GM12878 (cell line): ENCODE results near the gene MAST3. TPM values are rescaled to one million over a fixed set of nuclear protein-coding genes. Genes with fewer than 3 reads are reported as not detected.

ENCODE experiments used
- ATAC-seq: fragments of 200-7000 bp; cut with Tn5 transposase; 3 replicates; pipeline ENCODE4 v1.9.1; 2020; ENCODE audit warnings: mild to moderate bottlenecking, moderate library complexity
- BruUV-seq: library from RNA; stranded (reverse); fragments of 400-500 nt; replicated peaks from 2 replicates; lab custom pipeline; 2021; lab: Mats Ljungman, UMichigan
- CTCF ChIA-PET: fragments of 300-600 bp; sonication (Branson Sonifier 250); formaldehyde crosslinking; extraction: SDS; loops from one replicate; lab custom pipeline; 2021; ENCODE audit warnings: inconsistent platforms; lab: Yijun Ruan, JAX
- POLR2A ChIA-PET: fragments of 350-600 bp; formaldehyde crosslinking; extraction: SDS; loops from one replicate; lab custom pipeline; 2021; ENCODE audit warnings: inconsistent platforms; lab: Charles Lee
- RAD21 ChIA-PET: fragments of 300-600 bp; sonication (Branson Sonifier 250); formaldehyde crosslinking; loops from one replicate; lab custom pipeline; 2023; ENCODE audit warnings: antibody characterized with exemption; ENCODE audit not compliant: unreplicated experiment; lab: Charles Lee
- SMC1A ChIA-PET: fragments of 300-600 bp; sonication (Branson Sonifier 250); formaldehyde crosslinking; loops from one replicate; lab custom pipeline; 2023; ENCODE audit not compliant: unreplicated experiment, uncharacterized antibody; lab: Charles Lee
- DNase-seq: peaks from one replicate; pipeline ENCODE4 v3.0.0-alpha.2; 2011; ENCODE audit warnings: low read depth, low spot score
- FAIRE-seq: peaks from 3 replicates; lab custom pipeline; 2011; peaks lifted over from hg19 to GRCh38; lab: Jason Lieb, UNC
- H2AFZ ChIP-seq: 2 replicates; pipeline ENCODE4 v1.6.0; 2011; ENCODE audit warnings: low read depth, low read length, control low read depth; ENCODE audit not compliant: control insufficient read depth
- H3K27ac ChIP-seq: 2 replicates; pipeline ENCODE4 v1.5.1; 2011; ENCODE audit warnings: control low read depth; ENCODE audit not compliant: control insufficient read depth, insufficient read depth
- H3K27me3 ChIP-seq, 2 experiments: replicated peaks in 1 of 2; 2 replicates each; pipeline versions ENCODE4 v1.6.0 to v1.6.1; 2011; ENCODE audit warnings: low read length in 1 of 2; ENCODE audit not compliant: control insufficient read depth in 2 of 2, insufficient read depth in 2 of 2
- H3K36me3 ChIP-seq, 2 experiments: 2 replicates each; pipeline ENCODE4 v1.5.1; 2011; ENCODE audit warnings: low read length in 1 of 2; ENCODE audit not compliant: control insufficient read depth in 2 of 2, insufficient read depth in 2 of 2
- H3K4me1 ChIP-seq: 2 replicates; pipeline ENCODE4 v1.6.1; 2011; ENCODE audit warnings: mild to moderate bottlenecking, low read length, moderate library complexity, mixed read lengths; ENCODE audit not compliant: control insufficient read depth, insufficient read depth
- H3K4me2 ChIP-seq: 2 replicates; pipeline ENCODE4 v1.6.0; 2011; ENCODE audit warnings: control low read depth; ENCODE audit not compliant: control insufficient read depth, insufficient read depth
- H3K4me3 ChIP-seq: fragments of 200-600 bp; sonication (generic); 2 replicates; pipeline ENCODE4 v1.5.1; 2016
- H3K79me2 ChIP-seq: 2 replicates; pipeline ENCODE4 v1.6.0; 2011; ENCODE audit warnings: low read length; ENCODE audit not compliant: control insufficient read depth, insufficient read depth
- H3K9ac ChIP-seq: 2 replicates; pipeline ENCODE4 v1.8.0; 2011; ENCODE audit warnings: low read length, control low read depth, mixed read lengths; ENCODE audit not compliant: control insufficient read depth, insufficient read depth
- H3K9me3 ChIP-seq: replicated peaks from 3 replicates; pipeline ENCODE4 v1.5.1; 2011; ENCODE audit warnings: mild to moderate bottlenecking, low read length; ENCODE audit not compliant: control insufficient read depth, insufficient read depth
- H4K20me1 ChIP-seq: 2 replicates; pipeline ENCODE4 v1.6.0; 2011; ENCODE audit not compliant: control insufficient read depth, insufficient read depth
- CUX1 ChIP-seq: IDR thresholded peaks from 2 replicates; pipeline ENCODE4 v1.6.1; 2012; ENCODE audit warnings: improper control_type of control experiment, low read depth, low read length; ENCODE audit not compliant: insufficient replicate concordance
- IKZF1 ChIP-seq: fragments of 450-650 bp; conservative IDR thresholded peaks from 2 replicates; pipeline ENCODE4 v1.6.1; 2017; ENCODE audit warnings: antibody characterized with exemption, mild to moderate bottlenecking
- IRF3 ChIP-seq: fragments of 450-650 bp; IDR thresholded peaks from 2 replicates; pipeline ENCODE4 v1.6.1; 2014; ENCODE audit warnings: mild to moderate bottlenecking
- JUNB ChIP-seq: IDR thresholded peaks from 2 replicates; pipeline ENCODE4 v1.6.1; 2016; ENCODE audit warnings: antibody characterized with exemption, mild to moderate bottlenecking
- MAX ChIP-seq: IDR thresholded peaks from 2 replicates; pipeline ENCODE4 v1.6.1; 2012; ENCODE audit warnings: low read depth, low read length, improper control_type of control experiment
- MTA2 ChIP-seq: fragments of 450-650 bp; IDR thresholded peaks from 2 replicates; pipeline ENCODE4 v1.6.1; 2016; ENCODE audit warnings: low read depth, mild to moderate bottlenecking, moderate library complexity
- NBN ChIP-seq: fragments of 450-650 bp; IDR thresholded peaks from 2 replicates; pipeline ENCODE4 v1.6.1; 2016
- NR2C1 ChIP-seq: fragments of 450-650 bp; IDR thresholded peaks from 2 replicates; pipeline ENCODE4 v1.6.1; 2017; ENCODE audit warnings: antibody characterized with exemption, mild to moderate bottlenecking, moderate library complexity
- POLR2A ChIP-seq: IDR thresholded peaks from 2 replicates; pipeline ENCODE4 v1.6.1; 2011; ENCODE audit warnings: low read depth, mild to moderate bottlenecking, low read length
- POLR2AphosphoS5 ChIP-seq: IDR thresholded peaks from 2 replicates; pipeline ENCODE4 v1.6.1; 2011; ENCODE audit warnings: mild to moderate bottlenecking, low read length, inconsistent platforms
- RBBP5 ChIP-seq: fragments of 200-600 bp; sonication (generic); conservative IDR thresholded peaks from 2 replicates; pipeline ENCODE4 v1.6.1; 2016
- SMAD5 ChIP-seq: IDR thresholded peaks from 2 replicates; pipeline ENCODE4 v1.6.1; 2016; ENCODE audit warnings: antibody characterized with exemption, low read depth
- TARDBP ChIP-seq: IDR thresholded peaks from 2 replicates; pipeline ENCODE4 v1.6.1; 2016; ENCODE audit warnings: borderline replicate concordance
- TBL1XR1 ChIP-seq: IDR thresholded peaks from 2 replicates; pipeline ENCODE4 v1.6.1; 2012; ENCODE audit warnings: low read depth, low read length, improper control_type of control experiment
- TCF3 ChIP-seq: IDR thresholded peaks from 2 replicates; pipeline ENCODE4 v1.6.1; 2012; ENCODE audit warnings: low read depth, mild to moderate bottlenecking, low read length, borderline replicate concordance; ENCODE audit not compliant: insufficient read depth
- USF2 ChIP-seq: IDR thresholded peaks from 2 replicates; pipeline ENCODE4 v1.6.1; 2011; ENCODE audit warnings: low read depth, low read length, improper control_type of control experiment, borderline replicate concordance
- WRNIP1 ChIP-seq: IDR thresholded peaks from 2 replicates; pipeline ENCODE4 v1.6.1; 2011; ENCODE audit warnings: low read depth, low read length, improper control_type of control experiment, borderline replicate concordance
- WGBS: methylation state at CpG from one replicate; pipeline ENCODE4 v1.1.6; 2016; ENCODE audit warnings: low lambda C conversion rate; ENCODE audit not compliant: insufficient replicate concordance, insufficient coverage; ENCODE audit errors: missing lambda C conversion rate; 5-methylcytosine and 5-hydroxymethylcytosine counted together
- in situ Hi-C: fragments of 300-500 bp; cut with MboI; formaldehyde crosslinking; loops from 9 replicates; pipeline ENCODE4 v1.14.3; 2018; ENCODE audit warnings: mixed read lengths
- intact Hi-C: fragments of 100-400 bp; cut with micrococcal nuclease; formaldehyde crosslinking; loops from one replicate; pipeline ENCODE4 v1.14.2; 2022; ENCODE audit not compliant: unreplicated experiment
- polyA plus RNA-seq, 11 experiments: library from polyadenylated mRNA; depleted of rRNA in 4 of 11; unstranded in 6 of 11; stranded (reverse) in 5 of 11; fragments of >200 nt; fragmentation: Nextera tagmentation in 4 of 11; fragmentation: Illumina TruSeq in 1 of 11; extraction: Ambion mirVana in 4 of 11; extraction: Trizol in 1 of 11; gene quantifications; 1 replicate in 1 of 11; 2 replicates in 10 of 11; pipeline versions ENCODE4 v1.2.1 to v1.2.3, GENCODE V29; 2011 to 2016; ENCODE audit warnings: inconsistent platforms in 2 of 11, missing spikeins in 2 of 11, low read depth in 1 of 11
- total RNA-seq, 4 experiments: library from RNA; depleted of rRNA in 3 of 4; stranded (reverse); fragments of >200 nt in 3 of 4; fragmentation: Illumina TruSeq in 1 of 4; extraction: Trizol in 1 of 4; gene quantifications; 2 replicates each; pipeline versions ENCODE4 v1.2.1 to v1.2.3, GENCODE V29; 2013 to 2021

The MAST3 gene
- total and polyA plus RNA-seq, 10 of the 15 experiments (the other 5 are each of a cell fraction or from before 2014, with no cell fraction given), result 3.0 to 22.2 (median 7.5) TPM

- Histone ChIP-seq H3K36me3 (peaks cover 16 to 17% of the 10 kb centered on the region in 2 experiments; a peak in 3 of 4 replicates), H3K9ac (peak within 1 kb of the TSS; percentile 83), H3K4me2 (peak within 1 kb of the TSS; percentile 100), H3K27ac (peak within 1 kb of the TSS; percentile 79), H3K4me1 (peaks cover 56% of the 10 kb centered on the region), H4K20me1 (no peaks in the 10 kb centered on the region), H3K27me3 (no peaks in the 10 kb centered on the region), H2AFZ (peak within 1 kb of the TSS; percentile 53), H3K9me3 (no peaks in the 10 kb centered on the region; the same call in 2 of the 3 replicates), H3K4me3 (peak within 1 kb of the TSS; percentile 94), H3K79me2 (peaks cover 30% of the 10 kb centered on the region)
- POLR2A ChIA-PET, result interaction anchor here (0.5 to 4.2 kb wide), 11 partner anchors 10 to 200 kb away, joined by 3 to 31 read pairs (median 5); partner anchors contain the start of genes JUND, MPV17L2, PIK3R2 and RAB3A
- intact Hi-C loops (loop anchor here (1.0 to 5.0 kb wide), 4 partner anchors 19 to 226 kb away; partner anchors contain the start of genes MAST3 and PIK3R2), in situ Hi-C loops (no loop called here)
- FAIRE-seq (no peak), ATAC-seq (peak; percentile 62), DNase-seq (peak; percentile 79)
- TSS peak; percentile 77 for BruUV-seq
- RAD21 ChIA-PET, result interaction anchor here (0.9 to 4.5 kb wide), 8 partner anchors 10 to 61 kb away, joined by 3 to 15 read pairs (median 4); partner anchors contain the start of gene RAB3A
- under 1% methylated on average over 31 of the region's 47 CpGs for WGBS
- CTCF ChIA-PET, result interaction anchor here (0.6 to 1.2 kb wide), 6 partner anchors 12 to 235 kb away, joined by 3 to 4 read pairs (median 3); no protein-coding TSS in a partner anchor
- SMC1A ChIA-PET, result interaction anchor here (0.6 to 2.3 kb wide), 5 partner anchors 11 to 58 kb away, joined by 3 to 14 read pairs (median 6); partner anchors contain the start of gene MPV17L2
- TF ChIP-seq IRF3 (peak; percentile 23; the same call in 1 of the 2 replicates), MAX (peak; percentile 86), TBL1XR1 (0 out of 2 replicates have a peak, but pooled peaks have one; percentile 8), IKZF1 (peak; percentile 92), SMAD5 (peak; percentile 88; the same call in 1 of the 2 replicates), MTA2 (peak; percentile 66; the same call in 1 of the 2 replicates), NBN (peak; percentile 52; the same call in 1 of the 2 replicates), POLR2A (peak; percentile 97), USF2 (peak; percentile 57), JUNB (no peak), TARDBP (no peak), TCF3 (peak; percentile 91), NR2C1 (0 out of 2 replicates have a peak, but pooled peaks have one; percentile 2), RBBP5 (no peak), WRNIP1 (no peak), CUX1 (no peak), POLR2AphosphoS5 (peak; percentile 98)
Observed at GRCh38 chr19:18173572-18174288, 76.2 kb downstream of the MAST3 start, which contains the start of gene IFI30. IFI30 (plus strand) TSS chr19:18173813; CDS start chr19:18173842, 29 bp downstream.
